Measurements from ENCODE around the gene LMOD1.
"Not testable (repeated sequence)": the region's sequence is repeated elsewhere in the genome, so short reads cannot be mapped to it uniquely, and the experiment has no call there.

Gene LMOD1
- 0 to 0.07 reads per million in 2 donors for total RNA-seq

DNA sequence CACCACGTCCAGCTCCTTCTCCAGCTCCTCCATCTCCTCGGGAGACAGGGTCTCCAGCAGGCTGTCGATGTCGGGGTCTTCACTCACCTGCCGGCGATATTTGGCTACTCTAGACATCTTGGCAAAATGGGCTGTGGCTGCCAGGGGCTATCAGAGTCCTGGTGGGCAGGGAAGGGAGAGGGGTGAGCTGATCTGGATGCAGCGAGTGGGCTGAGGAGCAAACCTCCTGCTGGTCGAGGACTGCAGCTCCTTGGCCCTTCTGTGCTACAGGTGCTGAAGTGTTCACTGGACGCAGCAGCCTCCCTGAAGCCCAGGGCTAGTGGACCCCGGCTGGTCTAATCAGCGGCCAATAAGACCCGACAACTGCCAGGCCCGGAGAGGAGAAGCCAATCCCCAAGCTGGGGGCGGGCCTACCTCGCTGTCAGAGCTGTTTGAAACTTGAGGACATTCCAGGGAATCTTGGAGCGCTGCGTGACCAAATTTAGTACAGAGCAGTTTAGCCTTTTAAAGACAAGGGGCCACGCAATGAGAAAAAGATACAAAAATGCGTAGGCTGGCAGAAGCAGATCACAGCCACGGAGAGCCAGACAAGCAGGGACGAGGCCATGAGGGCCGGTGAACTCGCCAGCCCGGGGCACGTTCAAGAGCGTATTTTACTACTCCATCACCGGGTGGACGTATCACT, at the start of gene LMOD1:
Gene LMOD1 (minus strand): TSS at position 325 of the 685 bp plus-strand sequence. CDS start 208 bp downstream, at position 117.
- DNase-seq, result no peak

DNA sequence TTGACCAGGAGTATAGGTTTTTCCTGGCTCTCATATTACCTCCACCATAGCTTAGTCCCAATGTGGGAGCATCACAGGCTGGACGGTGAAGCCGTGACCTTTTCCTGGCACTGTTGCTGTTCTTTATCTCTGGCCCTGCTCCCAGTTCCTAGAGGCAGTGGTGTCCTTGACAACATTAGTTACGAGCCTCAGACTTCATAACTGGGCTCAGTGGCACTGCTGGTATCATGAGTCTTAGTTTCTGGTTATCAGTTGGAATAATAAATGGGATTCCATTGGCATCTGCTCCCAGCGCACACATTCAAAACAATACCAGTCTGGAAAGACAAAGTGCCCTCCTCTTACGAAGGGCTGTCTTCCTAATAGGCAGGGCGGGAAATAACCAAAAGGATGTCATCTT, 44.1 kb upstream of the LMOD1 start:
- no peak for DNase-seq

GRCh38 chr1:201989354-201990128, 43.2 kb upstream of the LMOD1 start:
- DNase-seq, result no peak

GRCh38 chr1:201988601-201989000, 42.3 kb upstream of the LMOD1 start:
- DNase-seq, result no peak

DNA sequence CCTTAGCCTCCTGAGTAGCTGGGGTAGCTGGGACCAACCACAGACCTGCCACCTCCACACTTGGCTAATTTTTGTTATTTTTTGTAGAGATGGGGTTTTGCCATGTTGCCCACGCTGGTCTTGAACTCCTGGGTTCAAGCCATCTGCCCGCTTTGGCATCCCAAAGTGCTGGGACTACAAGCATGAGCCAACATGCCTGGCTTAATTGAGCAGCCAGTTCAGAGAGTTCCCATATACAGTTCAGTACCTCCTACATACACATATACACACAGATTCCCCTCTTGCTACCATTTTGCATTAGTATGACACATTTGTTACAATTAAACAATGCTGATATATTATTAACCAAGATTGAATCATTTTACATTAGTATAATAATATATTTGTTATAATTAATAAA, 39.0 kb upstream of the LMOD1 start:
- no peak for DNase-seq

GRCh38 chr1:201984446-201984845, 38.1 kb upstream of the LMOD1 start:
- no peak for DNase-seq

DNA sequence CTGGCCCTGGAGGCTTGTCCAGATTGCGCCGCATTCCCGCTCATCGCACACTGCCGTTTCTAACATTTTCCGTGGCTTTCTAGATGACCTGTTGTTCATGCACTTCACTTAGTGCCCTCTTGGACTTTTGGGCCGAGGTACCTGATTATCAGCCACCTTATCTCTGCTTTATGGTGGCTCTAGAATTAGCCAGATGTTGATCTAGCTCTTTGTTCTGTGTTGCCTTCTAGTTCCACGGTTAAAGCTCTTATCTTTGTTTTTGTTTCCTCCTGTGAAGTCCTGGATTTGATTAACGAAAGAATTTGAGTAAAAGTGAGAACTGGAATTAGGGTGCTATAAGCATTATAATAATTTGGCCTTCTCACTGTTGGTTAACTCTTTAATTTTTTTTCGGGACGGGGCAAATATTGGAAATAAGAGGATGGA, 37.0 kb upstream of the LMOD1 start:
- DNase-seq, result no peak

DNA sequence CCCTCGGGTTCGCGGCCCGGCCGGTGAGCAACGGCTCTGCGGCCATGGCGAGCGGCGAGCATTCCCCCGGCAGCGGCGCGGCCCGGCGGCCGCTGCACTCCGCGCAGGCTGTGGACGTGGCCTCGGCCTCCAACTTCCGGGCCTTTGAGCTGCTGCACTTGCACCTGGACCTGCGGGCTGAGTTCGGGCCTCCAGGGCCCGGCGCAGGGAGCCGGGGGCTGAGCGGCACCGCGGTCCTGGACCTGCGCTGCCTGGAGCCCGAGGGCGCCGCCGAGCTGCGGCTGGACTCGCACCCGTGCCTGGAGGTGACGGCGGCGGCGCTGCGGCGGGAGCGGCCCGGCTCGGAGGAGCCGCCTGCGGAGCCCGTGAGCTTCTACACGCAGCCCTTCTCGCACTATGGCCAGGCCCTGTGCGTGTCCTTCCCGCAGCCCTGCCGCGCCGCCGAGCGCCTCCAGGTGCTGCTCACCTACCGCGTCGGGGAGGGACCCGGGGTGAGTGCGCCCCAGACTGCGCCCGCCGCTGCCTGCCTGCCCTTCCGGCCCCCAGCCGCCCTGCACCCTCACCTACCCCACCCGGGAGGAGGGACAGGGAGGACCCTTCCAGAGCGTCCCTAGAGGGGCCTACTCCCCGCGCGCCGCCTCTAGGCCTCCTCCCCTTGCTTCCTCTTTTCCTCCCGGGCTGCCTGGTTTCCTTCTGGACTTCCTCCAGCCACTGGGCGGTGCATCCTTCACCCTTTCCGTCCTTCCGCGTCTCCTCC, 36.5 kb upstream of the LMOD1 start, which contains the start of gene RNPEP:
Gene RNPEP (plus strand): TSS at position 26 of the 757 bp plus-strand sequence. CDS start 19 bp downstream, at position 45.
- peak; percentile 42 for DNase-seq

GRCh38 chr1:201982082-201982622, 35.8 kb upstream of the LMOD1 start:
- DNase-seq, result peak; percentile 64

GRCh38 chr1:201970334-201971159, 24.2 kb upstream of the LMOD1 start:
- no peak for DNase-seq

DNA sequence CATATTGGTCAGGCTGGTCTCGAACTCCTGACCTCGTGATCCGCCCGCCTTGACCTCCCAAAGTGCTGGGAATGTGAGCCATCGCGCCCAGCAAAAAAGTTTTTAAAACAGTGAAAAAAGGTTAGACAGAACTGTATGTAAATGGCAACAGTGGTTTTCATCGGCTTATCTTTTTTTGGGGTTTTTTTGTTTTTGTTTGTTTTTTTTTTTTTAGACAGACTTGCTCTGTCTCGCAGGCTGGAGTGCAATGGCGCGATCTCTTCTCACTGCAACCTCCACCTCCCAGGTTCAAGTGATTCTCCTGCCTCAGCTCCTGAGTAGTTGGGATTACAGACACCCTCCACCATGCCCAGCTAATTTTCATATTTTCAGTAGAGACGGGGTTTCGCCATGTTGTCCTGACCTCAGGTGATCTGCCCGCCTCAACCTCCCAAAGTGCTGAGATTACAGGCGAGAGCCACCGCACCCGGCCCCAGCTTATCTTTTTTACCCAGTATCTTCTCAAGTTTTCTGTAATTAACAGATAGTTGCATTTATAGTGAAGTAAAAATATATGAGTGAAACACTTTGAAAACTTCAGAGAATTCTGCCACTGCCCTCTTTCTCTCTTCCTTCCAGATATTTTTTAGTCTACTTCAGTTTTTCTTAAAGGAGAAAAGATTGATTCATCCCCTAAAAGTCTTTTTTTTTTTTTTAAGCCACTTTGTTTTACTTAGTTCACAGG, 22.0 kb upstream of the LMOD1 start:
- no peak for DNase-seq

- DNase-seq, result no peak
Measured at GRCh38 chr1:201966171-201966570, 19.8 kb upstream of the LMOD1 start.

DNA sequence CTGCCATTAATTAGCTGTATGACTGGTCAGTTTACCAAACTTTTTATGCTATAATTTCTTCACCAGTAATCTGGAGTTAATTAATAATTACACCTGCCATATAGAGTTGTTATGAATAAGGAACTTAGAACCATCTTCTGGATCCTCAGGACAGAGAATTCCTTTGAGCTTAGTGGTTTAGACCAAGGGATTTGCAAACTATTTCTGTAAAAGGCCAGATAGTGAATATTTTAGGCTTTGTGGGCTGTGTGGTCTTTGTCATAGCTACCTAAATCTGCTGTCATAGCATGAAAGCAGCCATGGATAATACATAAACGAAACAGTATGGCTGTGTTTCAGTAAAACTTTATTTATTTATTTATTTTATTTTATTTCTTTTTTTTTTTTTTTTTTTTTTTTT, 17.9 kb upstream of the LMOD1 start:
- DNase-seq, result no peak

DNA sequence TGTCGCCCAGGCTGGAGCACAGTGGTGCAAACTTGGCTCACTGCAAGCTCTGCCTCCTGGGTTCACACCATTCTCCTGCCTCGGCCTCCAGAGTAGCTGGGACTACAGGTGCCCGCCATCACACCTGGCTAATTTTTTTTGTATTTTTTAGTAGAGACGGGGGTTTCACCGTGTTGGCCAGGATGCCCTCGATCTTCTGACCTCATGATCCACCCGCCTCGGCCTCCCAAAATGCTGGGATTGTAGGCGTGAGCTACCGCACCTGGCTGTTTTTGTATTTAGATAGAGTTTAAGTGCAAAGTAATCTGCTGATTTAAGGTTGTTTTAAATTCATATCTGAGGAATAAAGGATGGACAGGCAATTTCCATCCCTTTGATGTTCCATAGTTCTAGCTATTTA, 16.0 kb upstream of the LMOD1 start:
- not testable (repeated sequence) for DNase-seq

DNA sequence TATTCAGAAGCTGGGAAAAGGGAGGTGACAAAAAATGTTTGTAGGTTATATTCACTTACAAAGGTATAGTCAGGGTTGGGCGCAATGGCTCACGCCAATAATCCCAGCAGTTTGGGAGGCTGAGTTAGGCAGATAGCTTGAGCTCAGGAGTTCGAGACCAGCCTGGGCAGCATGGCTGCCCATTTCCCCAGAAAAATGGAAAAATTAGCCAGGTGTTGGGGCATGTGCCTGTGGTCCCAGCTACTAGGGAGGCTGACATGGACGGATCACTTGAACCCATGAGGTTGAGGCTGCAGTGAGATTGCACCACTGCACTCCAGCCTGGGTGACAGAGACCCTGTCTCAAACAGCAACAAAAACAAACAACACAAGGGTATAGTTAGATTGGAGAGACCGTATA, 12.0 kb upstream of the LMOD1 start:
- no peak for DNase-seq

DNA sequence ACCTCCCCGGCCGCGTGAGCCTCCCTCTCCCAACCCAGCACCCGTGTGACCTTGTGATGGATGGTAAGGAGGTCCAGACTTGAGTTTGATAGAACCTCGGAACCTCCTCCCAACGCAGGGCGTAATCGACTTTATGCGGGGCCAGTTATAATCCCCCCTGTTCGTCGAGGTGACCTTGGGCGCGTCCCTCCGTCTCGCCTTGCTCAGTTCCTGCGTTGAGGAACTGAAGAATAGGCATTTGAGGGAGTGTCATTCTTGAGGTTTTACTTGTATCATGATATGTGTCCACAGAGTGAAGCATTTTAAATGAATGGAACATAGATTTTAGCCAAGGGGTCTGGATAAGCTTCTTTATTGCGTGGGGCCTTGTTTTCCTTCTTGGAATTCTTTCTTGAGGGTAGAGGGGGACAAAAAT, 9.4 kb upstream of the LMOD1 start:
- DNase-seq, result no peak

DNA sequence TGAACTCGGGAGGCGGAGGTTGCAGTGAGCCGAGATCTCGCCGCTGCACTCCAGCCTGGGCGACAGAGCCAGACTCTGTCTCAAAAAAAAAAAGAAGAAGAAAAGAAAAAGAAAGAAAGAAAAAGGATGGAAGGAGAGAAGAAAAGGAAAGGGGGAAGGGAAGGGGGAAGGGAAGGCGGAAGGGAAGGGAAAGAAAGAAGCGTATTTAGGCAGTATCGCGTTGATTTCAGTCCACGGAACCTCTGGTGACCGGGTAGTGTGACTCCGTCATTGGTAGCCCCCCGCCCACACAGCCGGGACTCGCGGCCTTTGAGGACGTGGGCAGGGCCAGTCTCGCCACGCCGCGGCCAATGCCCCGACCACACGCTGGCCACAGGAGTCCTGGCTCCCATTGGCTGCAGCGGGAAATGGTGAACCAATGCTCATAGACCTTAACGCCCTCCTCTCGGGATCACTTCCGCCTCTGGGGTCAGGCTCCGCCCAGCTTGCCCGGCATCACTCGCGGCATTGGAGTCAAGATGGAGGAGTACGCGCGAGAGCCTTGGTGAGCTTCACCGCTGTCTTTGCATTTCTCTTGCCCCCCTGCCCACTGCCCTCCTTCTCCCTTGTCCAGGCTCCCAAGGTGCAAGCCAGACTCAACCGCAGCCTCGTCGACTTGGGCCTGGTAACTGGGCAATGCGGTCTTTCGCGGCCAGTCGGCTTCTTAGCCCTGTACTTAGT, 8.8 kb upstream of the LMOD1 start, which contains the start of gene TIMM17A:
Gene TIMM17A (plus strand): TSS at position 495 of the 720 bp plus-strand sequence. CDS start 24 bp downstream, at position 519.
- peak; percentile 87 for DNase-seq

- no peak for DNase-seq
Measured at GRCh38 chr1:201954263-201955008, 8.1 kb upstream of the LMOD1 start.

DNA sequence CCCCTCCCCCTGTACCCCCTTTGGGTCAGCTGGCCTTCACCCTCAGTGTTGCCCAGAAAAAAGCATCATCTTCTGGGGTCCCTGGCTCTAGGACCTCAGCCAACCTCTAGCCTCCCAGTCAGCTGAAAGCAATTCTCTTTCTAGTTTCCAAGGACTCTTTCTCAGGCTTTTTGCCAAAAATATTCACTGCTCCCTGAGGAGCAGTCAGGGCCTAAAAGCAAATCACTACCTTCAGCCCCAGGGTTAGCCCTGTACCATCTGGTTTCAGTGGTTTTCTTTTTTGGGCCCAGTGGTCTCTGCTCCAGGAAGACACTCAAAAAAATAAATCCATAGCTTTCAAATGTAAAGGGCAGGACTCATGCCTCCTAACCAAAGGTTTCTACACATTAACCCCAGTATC, 3.1 kb upstream of the LMOD1 start:
- DNase-seq, result no peak

DNA sequence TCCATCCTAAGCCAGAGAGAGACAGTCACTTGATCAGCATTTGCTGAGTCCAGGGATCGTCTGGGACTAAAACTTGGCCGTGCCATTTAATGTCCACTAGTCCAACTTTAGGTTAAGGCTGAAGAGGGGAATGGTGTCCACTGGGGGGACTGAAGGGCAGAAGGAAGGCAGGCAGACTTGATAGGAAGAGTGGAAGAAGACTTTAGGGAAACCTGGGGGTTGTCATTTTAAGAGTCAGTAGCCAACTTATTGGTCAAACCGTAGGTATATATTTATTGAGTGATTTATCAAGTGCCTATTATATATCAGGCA, 1.3 kb upstream of the LMOD1 start:
- no peak for DNase-seq

Measured in T-helper 9 cell (primary cell).